Tibial nerve (tissue), 3 donors: ENCODE measurements around the gene TRDN.
"Not testable (repeated sequence)": the region's sequence is repeated elsewhere in the genome, so short reads cannot be mapped to it uniquely, and the experiment has no call there.

Experiments
- POLR2A ChIP-seq, 2 donors: fragments of 450-650 bp; IDR thresholded peaks; one replicate each; pipeline ENCODE4 v1.6.1; 2017; ENCODE audit warnings: antibody characterized with exemption in 2 of 2, mild to moderate bottlenecking in 2 of 2, moderate library complexity in 2 of 2
- TF ChIP-seq, protein P1 (sequence below), 5 experiments: fragments of 200-600 bp in 3 of 5; fragments of 450-650 bp in 2 of 5; sonication (generic) in 3 of 5; IDR thresholded peaks; one replicate each; pipeline ENCODE4 v1.5.1; 2016 to 2019; ENCODE audit warnings: antibody characterized with exemption in 5 of 5, mild to moderate bottlenecking in 3 of 5, moderate library complexity in 2 of 5

GRCh38 chr6:123472025-123472702 is 164.6 kb downstream of the TRDN start:
- TF ChIP-seq, protein P1, sequence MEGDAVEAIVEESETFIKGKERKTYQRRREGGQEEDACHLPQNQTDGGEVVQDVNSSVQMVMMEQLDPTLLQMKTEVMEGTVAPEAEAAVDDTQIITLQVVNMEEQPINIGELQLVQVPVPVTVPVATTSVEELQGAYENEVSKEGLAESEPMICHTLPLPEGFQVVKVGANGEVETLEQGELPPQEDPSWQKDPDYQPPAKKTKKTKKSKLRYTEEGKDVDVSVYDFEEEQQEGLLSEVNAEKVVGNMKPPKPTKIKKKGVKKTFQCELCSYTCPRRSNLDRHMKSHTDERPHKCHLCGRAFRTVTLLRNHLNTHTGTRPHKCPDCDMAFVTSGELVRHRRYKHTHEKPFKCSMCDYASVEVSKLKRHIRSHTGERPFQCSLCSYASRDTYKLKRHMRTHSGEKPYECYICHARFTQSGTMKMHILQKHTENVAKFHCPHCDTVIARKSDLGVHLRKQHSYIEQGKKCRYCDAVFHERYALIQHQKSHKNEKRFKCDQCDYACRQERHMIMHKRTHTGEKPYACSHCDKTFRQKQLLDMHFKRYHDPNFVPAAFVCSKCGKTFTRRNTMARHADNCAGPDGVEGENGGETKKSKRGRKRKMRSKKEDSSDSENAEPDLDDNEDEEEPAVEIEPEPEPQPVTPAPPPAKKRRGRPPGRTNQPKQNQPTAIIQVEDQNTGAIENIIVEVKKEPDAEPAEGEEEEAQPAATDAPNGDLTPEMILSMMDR (IDR thresholded peaks at IDR 0.05) = not testable (repeated sequence)
- not testable (repeated sequence) for TF ChIP-seq POLR2A (IDR thresholded peaks at IDR 0.05)
